Prostate gland (tissue), 2 donors: ENCODE results near the gene KLF16.

Source experiments
- CTCF ChIP-seq, 4 experiments: fragments of 200-600 bp in 2 of 4; fragments of 450-650 bp in 2 of 4; sonication (generic) in 2 of 4; IDR thresholded peaks; 1 replicate in 3 of 4; 2 replicates in 1 of 4; pipeline ENCODE4 v1.5.1; 2016 to 2019; ENCODE audit warnings: antibody characterized with exemption in 4 of 4, mild to moderate bottlenecking in 2 of 4, moderate library complexity in 2 of 4
- POLR2A ChIP-seq: fragments of 450-650 bp; IDR thresholded peaks from one replicate; pipeline ENCODE4 v1.6.1; 2016; ENCODE audit warnings: antibody characterized with exemption, mild to moderate bottlenecking

GRCh38 chr19:1854039-1854541, 9.3 kb downstream of the KLF16 start:
- TF ChIP-seq POLR2A (no peak), CTCF (IDR thresholded peaks at IDR 0.05) (no peak)
